IPS-NIHi7 (cell line): ENCODE results near the gene LCE3E.

ENCODE experiments used
- DNase-seq: peaks from one replicate; pipeline ENCODE4 v3.0.0; 2012; ENCODE audit warnings: mixed read lengths; ENCODE audit errors: extremely low spot score

Gene LCE3E

GRCh38 chr1:152516082-152516481, 50.5 kb downstream of the LCE3E start:
- no peak for DNase-seq
